K562 (cell line): Measurements from ENCODE around the gene HGF.
"Not testable (repeated sequence)": the region's sequence is repeated elsewhere in the genome, so short reads cannot be mapped to it uniquely, and the experiment has no call there.

ENCODE experiments used
- CTCF ChIP-seq, 3 experiments: IDR thresholded peaks in 2 of 3; conservative IDR thresholded peaks in 1 of 3; 2 replicates each; pipeline ENCODE4 v1.5.1; 2011 to 2012; ENCODE audit warnings: low read length in 3 of 3, mild to moderate bottlenecking in 3 of 3, control low read depth in 2 of 3, improper control_type of control experiment in 1 of 3, inconsistent platforms in 1 of 3, low read depth in 1 of 3, mixed read lengths in 1 of 3, moderate library complexity in 1 of 3; ENCODE audit not compliant: insufficient read depth in 2 of 3
- ELF1 ChIP-seq: fragments of 200-800 bp; sonication (Bioruptor generic); IDR thresholded peaks from 2 replicates; pipeline ENCODE4 v1.6.1; 2016; ENCODE audit warnings: missing genetic modification characterization, missing compliant biosample characterization
- FOXK2 ChIP-seq, 2 experiments: fragments of 450-650 bp; IDR thresholded peaks in 1 of 2; conservative IDR thresholded peaks in 1 of 2; 2 replicates each; pipeline ENCODE4 v1.6.1; 2016; ENCODE audit warnings: low read depth in 2 of 2, mild to moderate bottlenecking in 1 of 2
- GATAD2A ChIP-seq: fragments of 450-650 bp; IDR thresholded peaks from 2 replicates; pipeline ENCODE4 v1.6.1; 2017
- PHB2 ChIP-seq: fragments of 450-650 bp; IDR thresholded peaks from 2 replicates; pipeline ENCODE4 v1.6.1; 2017; ENCODE audit warnings: low read depth
- SMAD3 ChIP-seq: fragments of 450-650 bp; formaldehyde crosslinking; conservative IDR thresholded peaks from 2 replicates; pipeline ENCODE4 v1.4.0; 2020; ENCODE audit warnings: mild to moderate bottlenecking
- ZHX1 ChIP-seq: fragments of 150-350 bp; conservative IDR thresholded peaks from 2 replicates; pipeline ENCODE4 v1.6.1; 2014; ENCODE audit warnings: low read length

- not testable (repeated sequence) for TF ChIP-seq CTCF (IDR thresholded peaks at IDR 0.05 in 2 of 3, conservative IDR thresholded peaks at IDR 0.05 in 1 of 3; ENCODE audit: insufficient read depth in 2 of 3, low read depth in 1 of 3, low read length in 3 of 3); ELF1 (tag); PHB2; GATAD2A; FOXK2 (conservative IDR thresholded peaks at IDR 0.05 in 1 of 2, IDR thresholded peaks at IDR 0.05 in 1 of 2; ENCODE audit: low read depth in 2 of 2); SMAD3 (CRISPR knock-in tag); ZHX1
Measured at GRCh38 chr7:81812866-81813476, 43.1 kb upstream of the HGF start.
